ENCODE results near the gene SAE1. TPM values are rescaled to one million over a fixed set of nuclear protein-coding genes. Genes with fewer than 3 reads are reported as not detected.

The SAE1 gene
- total RNA-seq, 4 donors from 2014 or later, result 22.4 to 51.9 (median 44.7) TPM

- no peak overlapping the region for H3K27ac ChIP-seq
- H3K9me3 ChIP-seq, result no peaks in the 10 kb centered on the region
- TF ChIP-seq POLR2A (IDR thresholded peaks at IDR 0.05) (no peak), POLR2AphosphoS5 (IDR thresholded peaks at IDR 0.05) (no peak)
- no peaks in the 10 kb centered on the region for H3K4me1 ChIP-seq
- H3K4me3 ChIP-seq, result no peak overlapping the region
- peaks cover 44% of the 10 kb centered on the region for H3K36me3 ChIP-seq
- H3K27me3 ChIP-seq, result no peaks in the 10 kb centered on the region
- 79% methylated on average over 5 of the region's 5 CpGs for WGBS
- no peak for DNase-seq (ENCODE audit: low spot score in 2 of 2)
These were observed 12.1 kb downstream of the SAE1 start for GRCh38 chr19:47142779-47143178.

GRCh38 chr19:47143322-47144073, 12.9 kb downstream of the SAE1 start:
- Histone ChIP-seq H3K27ac (no peak overlapping the region), H3K4me1 (no peaks in the 10 kb centered on the region), H3K27me3 (no peaks in the 10 kb centered on the region), H3K9me3 (no peaks in the 10 kb centered on the region), H3K36me3 (peaks cover 47% of the 10 kb centered on the region), H3K4me3 (no peak overlapping the region)
- no peak for TF ChIP-seq POLR2AphosphoS5 (IDR thresholded peaks at IDR 0.05)
- TF ChIP-seq EP300 (IDR thresholded peaks at IDR 0.05), result no peak
- TF ChIP-seq POLR2A (IDR thresholded peaks at IDR 0.05), result no peak
- TF ChIP-seq CTCF (IDR thresholded peaks at IDR 0.05), result no peak
- DNase-seq (ENCODE audit: low spot score in 2 of 2), result no peak
- 89% methylated on average over 11 of the region's 11 CpGs for WGBS

- no peak overlapping the region for H3K27ac ChIP-seq
- H3K4me3 ChIP-seq, result no peak overlapping the region
- TF ChIP-seq CTCF (IDR thresholded peaks at IDR 0.05), result no peak
- no peak for TF ChIP-seq EP300 (IDR thresholded peaks at IDR 0.05)
- no peak for TF ChIP-seq POLR2AphosphoS5 (IDR thresholded peaks at IDR 0.05)
- no peak for TF ChIP-seq POLR2A (IDR thresholded peaks at IDR 0.05)
- 93% methylated on average over 13 of the region's 13 CpGs for WGBS
- H3K9me3 ChIP-seq, result no peaks in the 10 kb centered on the region
- H3K27me3 ChIP-seq, result no peaks in the 10 kb centered on the region
- H3K4me1 ChIP-seq, result peaks cover 2% of the 10 kb centered on the region
- peaks cover 51% of the 10 kb centered on the region for H3K36me3 ChIP-seq
- DNase-seq (ENCODE audit: low spot score in 2 of 2), result no peak
These were observed 14.0 kb downstream of the SAE1 start for GRCh38 chr19:47144630-47145029.

GRCh38 chr19:47145639-47146486, 15.2 kb downstream of the SAE1 start:
- no peaks in the 10 kb centered on the region for H3K27me3 ChIP-seq
- peaks cover 58% of the 10 kb centered on the region for H3K36me3 ChIP-seq
- no peak for DNase-seq (ENCODE audit: low spot score in 2 of 2)
- peaks cover 5% of the 10 kb centered on the region for H3K4me1 ChIP-seq
- 87% methylated on average over 5 of the region's 5 CpGs for WGBS
- TF ChIP-seq EP300 (IDR thresholded peaks at IDR 0.05), result no peak
- TF ChIP-seq CTCF (IDR thresholded peaks at IDR 0.05), result no peak
- TF ChIP-seq POLR2AphosphoS5 (IDR thresholded peaks at IDR 0.05), result no peak
- no peak for TF ChIP-seq POLR2A (IDR thresholded peaks at IDR 0.05)
- H3K4me3 ChIP-seq, result no peak overlapping the region
- no peaks in the 10 kb centered on the region for H3K9me3 ChIP-seq
- no peak overlapping the region for H3K27ac ChIP-seq

GRCh38 chr19:47146920-47147319, 16.3 kb downstream of the SAE1 start:
- no peak overlapping the region for H3K27ac ChIP-seq
- 94% methylated on average over 2 of the region's 2 CpGs for WGBS
- peaks cover 58% of the 10 kb centered on the region for H3K36me3 ChIP-seq
- H3K4me1 ChIP-seq, result peaks cover 10% of the 10 kb centered on the region
- H3K9me3 ChIP-seq, result no peaks in the 10 kb centered on the region
- TF ChIP-seq EP300 (IDR thresholded peaks at IDR 0.05) (no peak), CTCF (IDR thresholded peaks at IDR 0.05) (no peak), POLR2AphosphoS5 (IDR thresholded peaks at IDR 0.05) (no peak), POLR2A (IDR thresholded peaks at IDR 0.05) (no peak)
- DNase-seq (ENCODE audit: low spot score in 2 of 2), result no peak
- H3K4me3 ChIP-seq, result no peak overlapping the region
- H3K27me3 ChIP-seq, result no peaks in the 10 kb centered on the region
